Kidney capillary endothelial cell (primary cell): ENCODE results near the gene SLCO6A1.
"Not testable (repeated sequence)": the region's sequence is repeated elsewhere in the genome, so short reads cannot be mapped to it uniquely, and the experiment has no call there.

Experiments
- DNase-seq: peaks from one replicate; pipeline ENCODE4 v3.0.0-alpha.2; 2018; ENCODE audit warnings: low spot score

Gene SLCO6A1, protein sequence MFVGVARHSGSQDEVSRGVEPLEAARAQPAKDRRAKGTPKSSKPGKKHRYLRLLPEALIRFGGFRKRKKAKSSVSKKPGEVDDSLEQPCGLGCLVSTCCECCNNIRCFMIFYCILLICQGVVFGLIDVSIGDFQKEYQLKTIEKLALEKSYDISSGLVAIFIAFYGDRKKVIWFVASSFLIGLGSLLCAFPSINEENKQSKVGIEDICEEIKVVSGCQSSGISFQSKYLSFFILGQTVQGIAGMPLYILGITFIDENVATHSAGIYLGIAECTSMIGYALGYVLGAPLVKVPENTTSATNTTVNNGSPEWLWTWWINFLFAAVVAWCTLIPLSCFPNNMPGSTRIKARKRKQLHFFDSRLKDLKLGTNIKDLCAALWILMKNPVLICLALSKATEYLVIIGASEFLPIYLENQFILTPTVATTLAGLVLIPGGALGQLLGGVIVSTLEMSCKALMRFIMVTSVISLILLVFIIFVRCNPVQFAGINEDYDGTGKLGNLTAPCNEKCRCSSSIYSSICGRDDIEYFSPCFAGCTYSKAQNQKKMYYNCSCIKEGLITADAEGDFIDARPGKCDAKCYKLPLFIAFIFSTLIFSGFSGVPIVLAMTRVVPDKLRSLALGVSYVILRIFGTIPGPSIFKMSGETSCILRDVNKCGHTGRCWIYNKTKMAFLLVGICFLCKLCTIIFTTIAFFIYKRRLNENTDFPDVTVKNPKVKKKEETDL

DNA sequence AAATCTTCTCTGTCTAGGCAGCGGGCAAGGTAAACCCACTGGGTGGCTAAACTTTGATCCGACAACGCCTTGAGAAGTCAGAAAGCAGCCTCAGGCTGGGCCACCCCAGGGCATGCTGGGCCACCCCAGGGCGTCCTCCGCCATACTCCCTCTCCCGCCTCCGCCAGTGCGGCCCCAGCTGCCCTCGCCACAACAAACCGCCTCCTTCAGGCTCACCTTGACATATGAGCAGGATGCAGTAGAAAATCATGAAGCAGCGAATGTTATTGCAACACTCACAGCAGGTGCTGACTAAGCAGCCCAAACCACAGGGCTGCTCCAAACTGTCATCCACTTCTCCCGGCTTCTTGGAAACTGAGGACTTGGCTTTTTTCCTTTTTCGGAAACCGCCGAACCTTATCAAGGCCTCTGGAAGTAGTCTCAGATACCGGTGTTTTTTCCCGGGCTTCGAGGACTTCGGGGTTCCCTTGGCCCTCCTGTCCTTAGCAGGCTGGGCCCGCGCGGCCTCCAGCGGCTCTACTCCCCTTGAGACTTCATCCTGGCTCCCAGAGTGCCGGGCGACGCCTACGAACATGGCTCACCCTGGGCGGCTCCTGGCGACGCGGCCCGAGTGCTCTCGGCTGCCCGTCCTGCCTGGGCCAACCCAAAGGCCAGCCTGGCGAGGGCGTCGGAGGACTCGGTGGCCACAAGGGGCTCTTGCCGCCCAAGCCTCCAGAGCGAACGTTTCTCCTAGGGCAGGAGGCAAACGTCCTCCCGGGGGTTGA, at the start of gene SLCO6A1:
Gene SLCO6A1, minus strand, starts transcription at position 731 of the 764 bp plus-strand sequence. Its CDS starts 157 bp downstream, at position 574.
- no peak for DNase-seq

DNA sequence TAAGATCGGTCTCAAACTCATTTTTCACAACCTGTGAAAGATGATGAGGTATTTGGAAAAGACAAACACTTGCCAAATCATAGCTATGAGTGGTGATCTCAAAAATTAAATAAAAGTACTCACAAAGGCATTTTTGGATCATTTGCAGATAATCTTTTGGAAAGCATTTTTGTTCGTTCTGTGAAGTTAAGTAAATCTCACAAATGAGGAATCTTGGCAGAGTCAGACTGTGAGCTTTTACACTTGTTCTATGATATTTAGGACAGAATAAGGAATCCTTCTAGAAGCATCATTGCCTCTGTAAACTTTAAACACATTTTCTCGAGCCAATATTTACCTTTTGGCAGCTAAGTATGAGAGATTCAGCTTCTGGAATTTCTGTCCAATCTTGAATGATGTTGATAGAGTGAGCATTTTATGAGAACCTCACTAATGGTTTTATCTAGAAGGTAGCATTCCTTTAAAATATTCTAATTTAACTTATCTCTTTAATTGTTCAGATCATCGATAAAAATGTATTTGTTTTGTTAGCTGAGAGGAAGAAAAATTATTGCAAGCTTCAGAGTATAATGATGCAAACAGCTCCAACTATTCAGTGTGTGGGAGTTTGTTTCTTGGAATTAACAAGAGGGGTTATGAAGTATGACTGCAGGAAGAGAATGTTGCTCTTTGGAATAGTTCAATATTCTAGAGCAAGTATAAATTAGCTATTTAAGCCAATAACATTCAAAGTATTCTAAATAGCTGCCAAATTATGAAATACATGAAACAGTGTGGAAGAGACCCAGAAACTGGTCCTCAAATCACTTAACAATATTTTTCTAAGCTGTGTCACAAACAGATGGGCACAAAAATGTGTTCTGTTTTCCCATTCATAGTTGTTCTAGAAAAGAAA, 48.6 kb upstream of the SLCO6A1 start:
- no peak for DNase-seq

DNA sequence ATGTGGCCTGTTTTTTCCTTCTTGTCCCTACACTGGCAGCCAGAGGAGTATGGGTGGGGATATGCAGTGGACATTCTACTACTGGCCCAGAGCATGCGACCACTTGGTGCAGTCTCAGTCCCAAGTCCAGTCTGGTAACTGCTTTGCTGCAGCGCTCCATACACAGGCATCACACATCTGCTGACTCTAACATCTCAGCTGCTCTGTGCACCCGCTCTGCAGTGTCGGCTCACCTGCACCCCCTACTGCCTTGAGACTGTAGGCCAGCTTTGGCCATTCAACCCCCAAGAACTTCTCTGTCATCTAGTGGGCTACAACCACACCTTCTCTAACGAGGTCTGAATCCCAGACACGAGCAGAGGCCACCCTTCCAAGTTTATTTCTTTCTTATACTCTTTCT, 46.4 kb upstream of the SLCO6A1 start:
- DNase-seq, result no peak

DNA sequence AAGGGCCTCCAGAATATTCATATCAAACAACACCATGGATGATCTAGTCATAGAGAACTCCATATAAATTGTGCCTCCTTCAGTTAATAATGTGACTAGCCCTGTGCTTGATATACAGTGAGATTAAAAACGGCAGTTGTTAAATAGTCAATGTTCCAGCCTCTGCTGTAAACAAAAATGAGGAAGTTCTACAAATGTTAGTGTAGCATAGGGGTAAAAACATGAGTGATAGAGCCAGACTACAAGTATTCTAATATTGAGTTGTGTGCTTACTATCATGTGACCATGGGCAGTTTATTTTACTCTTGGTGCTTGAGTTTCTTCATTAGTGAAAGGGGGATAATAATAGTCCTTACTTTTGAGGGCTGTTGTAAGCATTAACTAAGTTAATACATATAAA, 43.3 kb upstream of the SLCO6A1 start:
- no peak for DNase-seq

DNA sequence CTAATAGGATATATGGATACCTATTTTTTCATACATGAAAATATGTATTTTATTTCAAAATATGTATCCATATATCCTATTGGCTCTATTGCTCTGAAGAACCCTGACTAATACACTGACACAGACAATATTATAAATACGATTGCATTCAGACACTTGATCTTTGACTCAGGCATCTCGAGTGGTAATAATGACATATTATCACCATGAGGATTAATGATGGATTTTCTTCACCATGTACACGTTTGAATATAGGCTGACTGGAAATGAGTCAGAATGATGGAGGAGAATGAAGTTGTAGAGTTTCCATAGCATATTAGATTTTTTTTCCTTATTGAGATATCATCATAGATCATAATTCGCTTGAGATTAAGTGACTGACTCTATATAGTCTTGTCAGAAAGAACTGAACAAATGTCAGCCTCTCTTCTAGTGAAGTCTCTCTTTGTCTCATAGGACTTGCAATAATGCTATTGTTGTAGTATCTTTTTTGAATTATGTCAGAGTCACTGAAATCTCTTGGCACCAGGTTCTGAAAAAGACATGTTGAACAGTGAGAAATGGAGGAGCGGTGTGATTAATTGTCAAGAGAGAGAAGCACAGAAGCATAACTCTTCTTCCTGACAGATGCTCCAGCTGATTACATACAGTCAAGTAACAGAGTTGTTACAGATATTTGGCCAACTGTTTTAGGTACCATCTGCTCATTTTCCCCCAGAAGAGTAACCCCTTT, 41.4 kb upstream of the SLCO6A1 start:
- peak; percentile 5 for DNase-seq

DNA sequence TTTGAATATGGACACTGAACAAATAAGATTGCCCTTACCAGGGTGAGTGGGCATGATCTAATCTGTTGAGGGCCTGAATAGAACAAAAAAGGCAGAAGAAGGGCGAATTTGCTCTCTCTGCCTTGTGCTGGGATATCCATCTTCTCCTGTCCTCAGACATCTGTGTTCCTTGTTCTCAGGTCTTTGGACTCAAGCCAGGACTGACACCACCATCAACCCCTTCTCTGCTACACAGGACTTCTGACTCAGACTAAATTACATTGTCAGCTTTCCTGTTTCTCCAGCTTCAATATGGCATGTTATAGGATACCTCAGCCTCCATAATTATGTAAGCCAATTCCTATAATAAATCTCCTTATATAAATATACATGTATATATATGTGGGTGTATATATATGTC, 40.8 kb upstream of the SLCO6A1 start:
- peak; percentile 67 for DNase-seq

DNA sequence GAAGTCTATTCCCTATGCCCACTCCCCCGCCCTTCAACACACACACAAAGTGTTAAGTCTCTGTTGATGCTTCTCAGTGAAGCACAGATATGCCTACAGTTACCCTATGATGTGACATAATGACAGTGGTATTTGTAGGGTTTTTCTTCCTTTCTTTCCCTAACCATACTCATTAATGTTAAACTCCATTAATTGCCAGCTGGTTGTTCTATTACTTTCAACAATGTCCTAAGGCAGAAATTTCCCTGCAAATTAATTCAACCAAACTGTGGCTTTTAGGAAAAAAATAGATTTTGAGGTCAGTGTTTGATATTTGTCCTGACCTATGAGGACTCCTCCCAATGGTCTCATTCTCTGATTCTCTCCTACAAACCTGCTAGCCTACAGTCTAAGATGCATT, 38.2 kb upstream of the SLCO6A1 start:
- no peak for DNase-seq

DNA sequence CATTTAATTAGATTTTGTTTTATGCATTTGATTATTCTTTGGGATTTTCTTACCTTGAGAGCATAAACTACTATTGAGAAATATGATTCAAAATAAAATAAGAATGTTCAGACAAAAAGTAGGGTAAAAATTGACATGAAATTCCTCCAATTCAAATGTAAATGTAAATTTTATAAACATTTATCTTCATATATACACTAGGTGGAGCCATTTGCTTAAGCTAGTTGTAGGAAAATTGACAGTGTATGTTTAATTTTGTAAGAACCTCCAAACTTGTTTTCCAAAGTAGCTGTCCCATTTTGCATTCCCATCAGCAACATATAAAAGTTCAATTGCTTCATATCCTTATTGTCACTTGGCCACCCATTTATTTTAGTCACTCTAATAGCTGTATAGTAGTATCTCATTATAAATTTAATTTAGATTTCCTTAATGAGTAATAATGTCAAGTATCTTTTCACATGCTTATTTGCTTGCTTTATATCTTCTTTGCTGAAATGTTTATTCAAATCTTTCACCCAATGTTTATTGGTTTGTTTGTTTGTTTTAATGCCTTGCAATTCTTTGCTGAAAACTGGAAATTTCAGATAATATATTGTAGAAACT, 37.6 kb upstream of the SLCO6A1 start:
- peak; percentile 15 for DNase-seq

DNA sequence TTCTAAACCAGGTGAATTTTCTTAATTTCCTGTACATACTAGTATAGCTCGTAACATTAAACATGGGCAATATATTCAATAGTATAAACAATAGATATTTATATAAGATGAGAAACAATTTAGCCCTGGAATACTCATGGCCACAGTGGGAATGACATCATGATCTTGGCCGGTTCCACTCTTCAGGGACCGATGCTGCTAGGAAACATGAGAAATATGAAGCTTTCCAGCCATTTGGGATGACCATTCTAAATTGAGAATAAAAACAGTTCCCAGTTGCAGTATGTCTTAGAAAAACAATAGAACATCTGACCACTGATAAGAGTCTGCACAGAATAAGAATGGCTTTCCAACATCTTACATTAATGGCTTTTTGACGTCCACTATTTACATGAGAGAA, 33.3 kb upstream of the SLCO6A1 start:
- no peak for DNase-seq

DNA sequence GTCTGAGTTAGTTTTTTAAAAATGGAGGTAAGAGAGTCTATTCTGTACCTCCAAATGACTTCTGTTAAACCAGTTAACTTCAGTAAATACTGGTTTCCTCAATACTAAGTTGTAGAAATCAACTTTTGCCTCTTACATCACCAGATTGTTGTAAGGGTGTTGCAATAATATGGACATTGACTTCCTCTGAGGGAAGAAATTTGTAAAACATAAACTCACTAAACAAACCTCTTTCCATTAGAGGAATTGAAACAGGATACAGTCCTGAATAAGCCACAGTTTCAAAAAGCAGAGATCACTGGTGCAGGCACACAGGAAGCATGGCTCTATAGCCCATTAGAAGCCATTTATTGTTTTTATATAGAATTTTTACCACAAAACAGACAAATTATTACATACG, 32.7 kb upstream of the SLCO6A1 start:
- DNase-seq, result no peak

DNA sequence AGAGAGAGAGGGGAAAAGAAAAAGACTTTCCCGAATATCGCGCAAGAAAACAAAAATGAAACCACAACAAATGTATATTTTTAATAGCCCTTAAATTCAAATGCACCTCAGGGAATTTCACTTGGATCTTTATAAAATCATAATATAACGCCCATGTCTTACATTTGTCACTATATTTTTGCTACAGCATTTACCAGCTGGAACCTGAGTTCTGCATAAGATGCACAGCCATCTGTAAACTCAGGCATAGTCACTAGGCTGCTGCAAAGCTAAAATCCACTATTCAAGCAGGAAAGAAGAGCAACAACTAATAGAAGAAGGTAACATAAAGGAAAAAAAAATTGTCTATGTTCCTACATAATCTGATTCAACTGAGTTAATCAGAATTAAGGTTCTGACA, 30.6 kb upstream of the SLCO6A1 start:
- no peak for DNase-seq

DNA sequence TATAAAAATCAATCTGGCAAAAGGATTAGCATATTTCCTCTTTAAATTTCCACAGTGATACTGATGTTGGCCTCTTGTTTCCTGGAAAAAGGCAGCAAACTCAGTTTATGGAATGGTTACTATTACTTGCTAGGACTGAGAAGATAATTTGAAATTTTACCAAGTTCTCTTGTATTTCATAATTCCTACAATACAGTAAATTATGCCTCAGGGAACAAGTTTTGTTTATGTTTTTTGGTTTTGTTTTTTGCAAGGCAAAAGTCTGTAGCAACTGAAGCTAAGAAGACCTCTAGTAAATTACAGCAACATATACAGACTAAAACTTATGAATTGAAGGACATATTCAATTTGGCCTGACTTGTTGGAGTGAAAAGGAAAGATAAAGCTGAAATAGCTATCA, 30.2 kb upstream of the SLCO6A1 start:
- DNase-seq, result no peak

DNA sequence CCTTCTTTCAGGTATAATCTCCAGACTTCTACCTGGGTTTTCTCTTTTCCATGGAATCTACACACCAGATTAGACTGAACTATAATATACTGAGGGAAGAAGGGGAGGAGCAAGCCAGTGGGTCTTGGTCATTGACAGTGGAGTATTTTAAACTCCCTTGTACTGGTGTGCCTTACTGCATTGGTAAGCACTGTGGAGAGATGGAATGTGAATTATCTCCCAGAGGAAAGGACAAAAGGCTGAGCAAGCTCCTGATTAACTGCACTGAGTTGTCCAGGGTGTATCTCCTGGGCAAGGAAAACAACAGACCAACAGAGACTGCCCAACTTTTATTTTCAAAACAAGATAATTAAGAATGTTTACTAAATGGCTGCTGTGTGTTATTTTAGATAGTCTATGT, 29.8 kb upstream of the SLCO6A1 start:
- no peak for DNase-seq

DNA sequence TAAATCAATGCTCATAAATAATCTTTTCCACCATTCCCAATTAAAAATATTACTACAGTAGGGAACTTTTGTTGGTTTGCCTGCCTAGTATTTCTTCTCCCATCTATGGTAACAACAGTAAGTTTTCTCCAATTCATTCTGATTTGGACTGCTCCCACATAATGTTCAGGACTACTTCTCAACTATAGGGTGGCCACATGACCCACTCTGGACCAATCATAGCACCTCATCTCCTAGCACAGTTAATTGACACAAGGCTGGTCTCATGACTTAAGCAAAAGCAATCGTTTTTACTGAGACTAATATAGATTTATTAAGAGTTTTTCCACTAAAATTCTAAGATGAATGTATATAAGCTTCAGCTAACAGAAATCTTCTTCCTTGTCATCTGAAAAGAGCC, 28.7 kb upstream of the SLCO6A1 start:
- no peak for DNase-seq

DNA sequence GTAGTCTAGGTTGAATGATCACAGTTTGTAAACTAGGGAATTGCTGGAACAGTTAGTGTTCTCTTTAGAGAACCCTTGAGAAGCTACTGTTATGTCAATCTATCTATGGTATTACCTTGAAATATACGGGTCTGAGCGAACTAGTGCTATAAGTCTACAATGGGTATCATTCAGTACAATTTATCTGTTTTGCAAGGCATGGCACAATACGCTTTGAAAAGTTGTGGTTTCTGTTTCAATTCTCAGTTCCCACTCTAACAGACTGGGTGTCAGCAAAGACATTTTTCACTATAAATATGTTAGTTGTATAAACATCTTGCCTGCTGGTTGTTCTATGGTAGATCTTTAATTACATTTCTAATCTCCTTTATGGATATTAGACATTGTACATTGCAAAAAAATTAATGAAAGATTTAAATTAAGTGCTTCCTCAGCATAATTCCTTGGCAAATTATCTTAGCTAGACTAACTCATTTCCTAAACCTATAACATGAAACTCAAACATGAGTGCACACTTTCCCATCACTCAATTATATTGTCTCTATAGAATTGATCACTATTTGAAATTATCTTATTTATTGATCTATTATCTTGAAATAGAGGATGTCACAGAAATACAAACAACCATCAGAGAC, 24.9 kb upstream of the SLCO6A1 start:
- no peak for DNase-seq

DNA sequence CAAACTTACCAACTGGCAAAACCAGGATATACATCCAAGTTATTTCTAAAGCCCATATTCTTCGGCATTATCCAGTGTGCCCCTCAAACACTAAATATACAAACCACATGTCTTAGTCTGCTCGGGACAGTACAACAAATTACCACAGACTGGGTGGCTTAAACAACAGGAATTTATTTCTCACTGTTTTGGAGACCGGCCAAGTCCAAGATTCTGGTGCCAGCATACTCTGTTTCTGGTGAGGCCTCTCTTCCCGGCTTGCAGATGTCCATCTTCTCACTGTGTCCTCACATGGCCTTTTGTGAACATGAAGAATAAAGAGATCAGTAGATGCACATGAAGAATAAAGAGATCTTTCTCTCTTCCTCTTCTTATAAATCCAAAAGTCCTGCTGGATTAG, 12.9 kb upstream of the SLCO6A1 start:
- DNase-seq, result no peak

DNA sequence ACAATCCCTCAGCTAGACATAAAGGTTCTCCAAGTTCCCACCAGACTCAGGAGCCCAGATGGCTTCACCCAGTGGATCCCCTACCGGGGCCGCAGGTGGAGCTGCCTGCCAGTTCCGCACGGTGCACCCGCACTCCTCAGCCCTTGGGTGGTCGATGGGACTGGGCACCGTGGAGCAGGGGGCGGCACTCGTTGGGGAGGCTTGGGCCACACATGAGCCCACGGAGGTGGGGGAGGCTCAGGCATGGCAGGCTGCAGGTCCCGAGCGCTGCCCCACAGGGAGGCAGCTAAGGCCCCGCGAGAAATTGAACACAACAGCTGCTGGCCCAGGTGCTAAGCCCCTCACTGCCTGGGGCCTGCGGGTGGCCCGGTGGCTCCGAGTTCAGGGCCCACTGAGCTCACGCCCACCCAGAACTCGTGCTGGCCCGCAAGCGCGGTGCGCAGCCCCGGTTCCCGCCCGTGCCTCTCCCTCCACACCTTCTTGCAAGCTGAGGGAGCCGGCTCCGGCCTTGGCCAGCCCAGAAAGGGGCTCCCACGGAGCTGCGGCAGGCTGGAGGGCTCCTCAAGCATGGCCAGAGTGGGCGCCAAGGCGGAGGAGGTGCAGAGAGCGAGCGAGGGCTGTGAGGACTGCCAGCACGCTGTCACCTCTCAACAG, 7.4 kb downstream of the SLCO6A1 start:
- not testable (repeated sequence) for DNase-seq

DNA sequence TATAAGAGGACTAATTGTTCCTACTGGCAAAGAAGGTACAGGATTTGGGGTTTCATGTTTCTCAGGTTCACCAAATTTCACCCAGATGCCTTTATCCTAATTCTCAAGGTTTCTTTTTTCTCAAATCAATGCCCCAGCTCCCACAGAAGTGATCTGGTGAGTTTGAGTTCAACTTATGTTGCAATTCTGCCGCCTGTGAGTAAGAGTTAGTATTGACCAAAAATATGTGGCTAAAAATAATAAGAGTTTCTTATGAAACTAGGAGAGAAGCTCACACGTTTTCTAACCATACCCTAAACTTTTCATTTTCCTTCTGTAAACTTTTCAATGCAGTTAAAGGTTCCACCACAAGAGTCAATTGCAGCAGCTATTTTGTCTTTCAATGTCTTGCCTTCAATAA, 15.1 kb downstream of the SLCO6A1 start:
- no peak for DNase-seq

DNA sequence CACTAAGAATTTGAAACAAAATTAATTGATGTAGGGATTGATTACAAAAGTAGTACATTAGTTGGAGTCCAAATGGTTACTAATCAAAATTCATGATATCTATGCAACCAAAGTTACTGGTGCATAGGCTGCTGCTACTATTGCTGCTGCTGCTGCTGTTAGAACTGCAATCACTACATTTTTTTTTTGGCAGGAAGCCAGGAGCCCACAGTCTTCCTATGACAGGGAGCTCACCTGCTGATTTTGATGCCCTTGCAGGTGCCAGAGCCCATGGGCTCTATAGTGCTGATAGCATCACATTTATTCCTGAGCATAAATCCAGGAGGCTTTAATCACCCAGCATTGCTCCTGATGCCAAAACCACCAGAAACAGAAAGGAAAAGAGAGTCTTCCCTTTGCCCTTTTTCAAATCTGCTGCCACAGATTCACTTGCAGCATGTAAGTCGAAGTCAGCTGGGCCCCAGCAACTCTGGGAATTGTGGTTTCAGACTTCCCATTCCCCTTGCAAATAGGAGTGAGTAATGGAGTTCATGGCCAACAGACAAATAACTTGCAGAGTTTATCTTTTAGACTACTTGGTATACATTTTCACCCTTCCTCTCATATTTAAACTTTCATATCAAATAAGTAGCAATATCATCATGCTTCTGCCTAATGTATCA, 17.6 kb downstream of the SLCO6A1 start:
- no peak for DNase-seq
